ENCODE measurements around the gene TSPAN18.

The TSPAN18 gene

GRCh38 chr11:44980533-44981427 lies 254.0 kb downstream of the TSPAN18 start:
- DNase-seq (ENCODE audit: low spot score), result no peak
